VCaP (cell line): ENCODE results near the gene PI4K2A.

ENCODE experiments used
- H3K27ac ChIP-seq: fragments of 450-650 bp; 2 replicates; pipeline ENCODE4 v1.5.1; 2017
- CTCF ChIP-seq: fragments of 450-650 bp; conservative IDR thresholded peaks from 2 replicates; pipeline ENCODE4 v1.5.1; 2017; ENCODE audit warnings: mild to moderate bottlenecking, moderate library complexity

Gene PI4K2A

GRCh38 chr10:97618285-97618684 is 22.2 kb upstream of the PI4K2A start:
- H3K27ac ChIP-seq = no peak overlapping the region
- no peak for TF ChIP-seq CTCF

GRCh38 chr10:97618733-97619132 is 21.7 kb upstream of the PI4K2A start:
- H3K27ac ChIP-seq = no peak overlapping the region
- no peak for TF ChIP-seq CTCF

- H3K27ac ChIP-seq = no peak overlapping the region
- no peak for TF ChIP-seq CTCF
Observed at GRCh38 chr10:97623277-97623676, 17.2 kb upstream of the PI4K2A start.

GRCh38 chr10:97627731-97628130 is 12.7 kb upstream of the PI4K2A start:
- H3K27ac ChIP-seq = no peak overlapping the region
- TF ChIP-seq CTCF = no peak

GRCh38 chr10:97628228-97628627 is 12.2 kb upstream of the PI4K2A start:
- TF ChIP-seq CTCF = no peak

GRCh38 chr10:97629289-97629688 is 11.2 kb upstream of the PI4K2A start:
- H3K27ac ChIP-seq = no peak overlapping the region
- no peak for TF ChIP-seq CTCF

More at GRCh38 chr10:97628228-97628627, 12.2 kb upstream of the PI4K2A start:
- no peak overlapping the region for H3K27ac ChIP-seq

GRCh38 chr10:97631098-97631497 is 9.4 kb upstream of the PI4K2A start:
- no peak for TF ChIP-seq CTCF
- H3K27ac ChIP-seq = no peak overlapping the region
